Pancreas (tissue), 10 donors: ENCODE data around the gene SYCP2. TPM values are rescaled to one million over a fixed set of nuclear protein-coding genes. Genes with fewer than 3 reads are reported as not detected.
A peak's percentile ranks its signal among the peaks of the same experiment; 100 is the strongest.

Experiments
- ATAC-seq, 4 donors: fragments of 200-7000 bp; cut with Tn5 transposase; one replicate each; pipeline versions ENCODE4 v1.8.0 to v1.9.1; 2020; ENCODE audit warnings: mild to moderate bottlenecking in 4 of 4, moderate library complexity in 4 of 4
- DNase-seq, 6 donors: peaks; one replicate each; pipeline ENCODE4 v3.0.0-alpha.2; 2020
- FAIRE-seq: peaks from 2 replicates; lab custom pipeline; 2012; peaks lifted over from hg19 to GRCh38; lab: Jason Lieb, UNC
- H3K27ac ChIP-seq, 4 donors: fragments of 200-600 bp; sonication (generic); 1 replicate in 3 of 4; 2 replicates in 1 of 4; pipeline versions ENCODE4 v1.5.0 to v1.8.0; 2020
- H3K27me3 ChIP-seq, 4 donors: fragments of 200-600 bp; one replicate each; pipeline ENCODE4 v1.8.0; 2021
- H3K36me3 ChIP-seq, 3 donors: fragments of 200-600 bp; sonication (generic) in 1 of 3; one replicate each; pipeline versions ENCODE4 v1.5.0 to v1.8.0; 2020 to 2021
- H3K4me1 ChIP-seq, 3 donors: fragments of 200-600 bp; one replicate each; pipeline ENCODE4 v1.8.0; 2021
- H3K4me3 ChIP-seq, 4 donors: fragments of 200-600 bp; sonication (generic) in 2 of 4; one replicate each; pipeline versions ENCODE4 v1.5.0 to v1.8.0; 2020 to 2021
- H3K9me3 ChIP-seq, 4 donors: fragments of 200-600 bp; one replicate each; pipeline ENCODE4 v1.8.0; 2021
- CTCF ChIP-seq, 4 donors: fragments of 200-600 bp; sonication (generic) in 3 of 4; IDR thresholded peaks; one replicate each; pipeline versions ENCODE4 v1.5.0 to v1.8.0; 2021; ENCODE audit warnings: antibody characterized with exemption in 4 of 4
- WGBS, 2 donors: extraction: QIAGEN DNeasy Blood & Tissue Kit; methylation state at CpG; one replicate each; pipeline ENCODE4 v1.1.7; 2013; 5-methylcytosine and 5-hydroxymethylcytosine counted together
- intact Hi-C, 3 donors: fragments of 100-400 bp; cut with DNase I; formaldehyde crosslinking; loops; one replicate each; pipeline versions ENCODE4 v1.11.1 to v1.14.2; 2022
- polyA plus RNA-seq, 2 donors: library from polyadenylated mRNA; stranded (reverse); fragments of 200-250 nt; gene quantifications; one replicate each; pipeline ENCODE4 v1.2.3, GENCODE V29; 2013
- total RNA-seq, 6 donors: library from RNA; stranded (reverse); fragmentation: NEBNext Ultra II Directional in 4 of 6; extraction: Animal tissue kit (Norgen Biotek cat#: 25700) in 4 of 6; gene quantifications; one replicate each; pipeline versions ENCODE4 v1.2.1 to v1.2.4, GENCODE V29; 2021 to 2023
- donor health status: healthy with polysubstance abuse.
- donor health status: DM: no; HTN: no; CAD: no; lungs with moderate emphysema.
- donor health status: DM: no; HTN: no; CAD: no.
- donor health status: control.
- donor health status: control.
- donor health status: Bipolar disorder and iron deficiency.
- donor health status: DM: yes; HTN: yes; CAD: no.
- donor health status: DM: no; HTN: no; CAD: no.
- donor health status: DM: no; HTN: no; CAD: no.
- donor health status: DM: yes; HTN: yes; CAD: no.

Gene SYCP2
- total and polyA plus RNA-seq, 8 donors: 1.3 to 4.7 (median 3.2) TPM

GRCh38 chr20:59835448-59836395 is 97.7 kb downstream of the SYCP2 start:
- no peaks in the 10 kb centered on the region for H3K9me3 ChIP-seq
- H3K4me3 ChIP-seq: no peak overlapping the region
- H3K27ac ChIP-seq: no peak overlapping the region
- ATAC-seq (peak in 3 of 4 donors; percentile 55 to 73 (median 61)), DNase-seq (no peak), FAIRE-seq (no peak)
- WGBS, 2 donors: 21 to 22% methylated on average over 16 of the region's 16 CpGs
- H3K27me3 ChIP-seq: no peaks in the 10 kb centered on the region
- H3K4me1 ChIP-seq: no peaks in the 10 kb centered on the region
- intact Hi-C loops: no loop called here
- TF ChIP-seq CTCF (IDR thresholded peaks at IDR 0.05): no peak
- H3K36me3 ChIP-seq: no peaks in the 10 kb centered on the region

- Histone ChIP-seq H3K27ac (no peak overlapping the region), H3K4me1 (no peaks in the 10 kb centered on the region), H3K27me3 (no peaks in the 10 kb centered on the region), H3K36me3 (no peaks in the 10 kb centered on the region), H3K4me3 (no peak overlapping the region), H3K9me3 (no peaks in the 10 kb centered on the region)
- no peak for TF ChIP-seq CTCF (IDR thresholded peaks at IDR 0.05)
- ATAC-seq (no peak), DNase-seq (no peak), FAIRE-seq (no peak)
- 55 to 68% methylated on average over 2 of the region's 2 CpGs for WGBS, 2 donors
- intact Hi-C loops: no loop called here
Observed at GRCh38 chr20:59835057-59835447, 98.4 kb downstream of the SYCP2 start.

GRCh38 chr20:59832406-59833363 is 100.8 kb downstream of the SYCP2 start:
- H3K27me3 ChIP-seq: no peaks in the 10 kb centered on the region
- intact Hi-C loops: no loop called here
- WGBS, 2 donors: 72 to 86% methylated on average over 13 of the region's 13 CpGs
- no peaks in the 10 kb centered on the region for H3K9me3 ChIP-seq
- no peak for FAIRE-seq
- H3K4me1 ChIP-seq: no peaks in the 10 kb centered on the region
- H3K36me3 ChIP-seq: no peaks in the 10 kb centered on the region
- no peak overlapping the region for H3K4me3 ChIP-seq
- TF ChIP-seq CTCF (IDR thresholded peaks at IDR 0.05): no peak
- peak in 1 of 6 donors; percentile 25 for DNase-seq
- no peak for ATAC-seq
- no peak overlapping the region for H3K27ac ChIP-seq

GRCh38 chr20:59831916-59832270 is 101.5 kb downstream of the SYCP2 start:
- H3K4me3 ChIP-seq: no peak overlapping the region
- no peak for TF ChIP-seq CTCF (IDR thresholded peaks at IDR 0.05)
- intact Hi-C loops: no loop called here
- no peaks in the 10 kb centered on the region for H3K36me3 ChIP-seq
- DNase-seq (peak in 1 of 6 donors; percentile 18), FAIRE-seq (no peak), ATAC-seq (no peak)
- H3K27me3 ChIP-seq: no peaks in the 10 kb centered on the region
- H3K9me3 ChIP-seq: no peaks in the 10 kb centered on the region
- H3K27ac ChIP-seq: no peak overlapping the region
- H3K4me1 ChIP-seq: no peaks in the 10 kb centered on the region
- 38 to 59% methylated on average over 3 of the region's 3 CpGs for WGBS, 2 donors
